Breast epithelium (tissue), 4 donors: ENCODE results near the gene PPM1D. TPM values are rescaled to one million over a fixed set of nuclear protein-coding genes. Genes with fewer than 3 reads are reported as not detected.
"Not testable (repeated sequence)": the region's sequence is repeated elsewhere in the genome, so short reads cannot be mapped to it uniquely, and the experiment has no call there.

ENCODE experiments used
- DNase-seq, 2 donors: peaks; one replicate each; pipeline ENCODE4 v3.0.0-alpha.2; 2019; ENCODE audit warnings: low spot score in 2 of 2
- H3K27ac ChIP-seq, 2 donors: fragments of 200-600 bp; sonication (generic) in 1 of 2; one replicate each; pipeline ENCODE4 v1.5.1; 2016 to 2019; ENCODE audit warnings: mild to moderate bottlenecking in 1 of 2
- H3K27me3 ChIP-seq, 2 donors: fragments of 200-600 bp; sonication (generic) in 1 of 2; one replicate each; pipeline versions ENCODE4 v1.5.1 to v1.6.0; 2017 to 2019; ENCODE audit warnings: control low read depth in 1 of 2, mild to moderate bottlenecking in 1 of 2
- H3K36me3 ChIP-seq: fragments of 200-600 bp; one replicate; pipeline ENCODE4 v1.5.1; 2019
- H3K4me1 ChIP-seq, 2 donors: fragments of 200-600 bp; sonication (generic); one replicate each; pipeline ENCODE4 v1.5.1; 2016 to 2019; ENCODE audit warnings: control low read depth in 1 of 2
- H3K4me3 ChIP-seq, 3 donors: fragments of 200-600 bp; sonication (generic); 1 replicate in 2 of 3; 2 replicates in 1 of 3; pipeline ENCODE4 v1.5.1; 2016 to 2019; ENCODE audit warnings: mild to moderate bottlenecking in 3 of 3, moderate library complexity in 2 of 3
- H3K9me3 ChIP-seq, 2 donors: fragments of 200-600 bp; sonication (generic) in 1 of 2; one replicate each; pipeline ENCODE4 v1.5.1; 2016 to 2019; ENCODE audit warnings: control low read depth in 1 of 2
- CTCF ChIP-seq, 3 donors: fragments of 450-650 bp; IDR thresholded peaks; one replicate each; pipeline ENCODE4 v1.5.1; 2016 to 2017; ENCODE audit warnings: antibody characterized with exemption in 3 of 3, mild to moderate bottlenecking in 3 of 3, moderate library complexity in 3 of 3
- POLR2A ChIP-seq: fragments of 450-650 bp; IDR thresholded peaks from one replicate; pipeline ENCODE4 v1.6.1; 2016; ENCODE audit warnings: antibody characterized with exemption, mild to moderate bottlenecking, moderate library complexity
- POLR2AphosphoS5 ChIP-seq, 3 donors: sonication (generic); formaldehyde crosslinking; IDR thresholded peaks; one replicate each; pipeline ENCODE4 v1.6.1; 2017; ENCODE audit warnings: antibody characterized with exemption in 3 of 3
- intact Hi-C: fragments of 100-400 bp; cut with DNase I; formaldehyde crosslinking; loops from one replicate; pipeline ENCODE4 v1.15.1; 2023; ENCODE audit warnings: low total_unique reads
- total RNA-seq, 3 donors: library from RNA; depleted of rRNA; stranded (reverse); fragments of >200 nt; gene quantifications; one replicate each; pipeline ENCODE4 v1.1.0, GENCODE V29; 2016

The PPM1D gene
- total RNA-seq, 3 donors from 2014 or later = 12.3 to 19.6 (median 14.7) TPM

GRCh38 chr17:60665602-60666001, 65.6 kb downstream of the PPM1D start:
- Histone ChIP-seq H3K4me1 (no peaks in the 10 kb centered on the region), H3K36me3 (peaks cover 4% of the 10 kb centered on the region), H3K27ac (no peak overlapping the region), H3K9me3 (no peaks in the 10 kb centered on the region), H3K27me3 (no peaks in the 10 kb centered on the region), H3K4me3 (no peak overlapping the region)
- DNase-seq = no peak
- TF ChIP-seq POLR2A (no peak), POLR2AphosphoS5 (IDR thresholded peaks at IDR 0.05) (no peak), CTCF (IDR thresholded peaks at IDR 0.05) (no peak)
- intact Hi-C loops = no loop called here

- H3K27me3 ChIP-seq, H3K27ac ChIP-seq, intact Hi-C loops, DNase-seq, H3K9me3 ChIP-seq, H3K4me3 ChIP-seq, H3K4me1 ChIP-seq, H3K36me3 ChIP-seq: not testable (repeated sequence)
Measured at GRCh38 chr17:60668741-60669140, 68.7 kb downstream of the PPM1D start.

GRCh38 chr17:60671482-60671881, 71.5 kb downstream of the PPM1D start:
- no peaks in the 10 kb centered on the region for H3K9me3 ChIP-seq
- no peaks in the 10 kb centered on the region for H3K36me3 ChIP-seq
- TF ChIP-seq POLR2AphosphoS5 (IDR thresholded peaks at IDR 0.05) = no peak
- no peak for TF ChIP-seq POLR2A
- no peak for TF ChIP-seq CTCF (IDR thresholded peaks at IDR 0.05)
- intact Hi-C loops = no loop called here
- no peak overlapping the region for H3K4me3 ChIP-seq
- no peaks in the 10 kb centered on the region for H3K4me1 ChIP-seq
- no peak for DNase-seq
- H3K27ac ChIP-seq = no peak overlapping the region
- no peaks in the 10 kb centered on the region for H3K27me3 ChIP-seq

GRCh38 chr17:60674637-60675036, 74.6 kb downstream of the PPM1D start:
- intact Hi-C loops, H3K36me3 ChIP-seq, H3K9me3 ChIP-seq, H3K4me1 ChIP-seq, H3K27ac ChIP-seq, H3K27me3 ChIP-seq, DNase-seq, H3K4me3 ChIP-seq: not testable (repeated sequence)

- H3K4me1 ChIP-seq = no peaks in the 10 kb centered on the region
- H3K27ac ChIP-seq = no peak overlapping the region
- no peak for DNase-seq
- no peaks in the 10 kb centered on the region for H3K9me3 ChIP-seq
- no peaks in the 10 kb centered on the region for H3K27me3 ChIP-seq
- intact Hi-C loops = no loop called here
- no peak overlapping the region for H3K4me3 ChIP-seq
- no peak for TF ChIP-seq CTCF (IDR thresholded peaks at IDR 0.05)
- TF ChIP-seq POLR2AphosphoS5 (IDR thresholded peaks at IDR 0.05) = no peak
- TF ChIP-seq POLR2A = no peak
- no peaks in the 10 kb centered on the region for H3K36me3 ChIP-seq
Measured at GRCh38 chr17:60675997-60676396, 76.0 kb downstream of the PPM1D start.

GRCh38 chr17:60676758-60677307, 76.8 kb downstream of the PPM1D start:
- Histone ChIP-seq H3K27me3 (no peaks in the 10 kb centered on the region), H3K9me3 (no peaks in the 10 kb centered on the region), H3K4me1 (no peaks in the 10 kb centered on the region), H3K27ac (peak overlapping the region; percentile 85 to 88), H3K4me3 (peak overlapping the region; percentile 71 to 95 (median 88)), H3K36me3 (no peaks in the 10 kb centered on the region)
- intact Hi-C loops = no loop called here
- TF ChIP-seq POLR2A (peak; percentile 63), POLR2AphosphoS5 (IDR thresholded peaks at IDR 0.05) (no peak)
- DNase-seq = no peak
